ENCODE data around the gene FBH1. TPM values are rescaled to one million over a fixed set of nuclear protein-coding genes. Genes with fewer than 3 reads are reported as not detected.
"Not testable (repeated sequence)": the region's sequence is repeated elsewhere in the genome, so short reads cannot be mapped to it uniquely, and the experiment has no call there.

FBH1 gene
- total RNA-seq, 1 donor from 2014 or later: 67.1 TPM

GRCh38 chr10:5956146-5956936, 66.3 kb downstream of the FBH1 start:
- intact Hi-C loops (cut with micrococcal nuclease): no loop called here

GRCh38 chr10:5958077-5958476, 68.0 kb downstream of the FBH1 start:
- intact Hi-C loops (cut with micrococcal nuclease): no loop called here

- intact Hi-C loops (cut with micrococcal nuclease): no loop called here
These were observed 68.6 kb downstream of the FBH1 start for GRCh38 chr10:5958675-5959074.

DNA sequence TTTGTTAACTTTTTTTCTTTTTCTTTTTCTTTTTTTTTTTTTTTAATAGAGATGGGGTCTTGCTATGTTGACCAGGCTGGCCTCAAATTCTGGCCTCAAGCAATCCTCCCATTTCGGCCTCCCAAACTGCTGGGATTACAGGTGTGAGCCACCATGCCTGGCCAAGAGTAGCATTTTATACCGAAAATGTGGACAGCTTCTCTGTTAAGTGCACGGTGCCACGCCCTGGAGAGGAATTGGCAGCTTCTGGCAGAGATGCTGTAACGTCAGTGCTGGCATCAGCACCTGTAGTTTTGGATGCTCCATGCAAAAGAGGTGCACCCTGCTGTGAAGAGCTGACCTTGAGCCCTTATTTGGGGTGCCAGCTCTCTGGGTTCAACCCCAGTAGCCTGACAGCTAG, 69.1 kb downstream of the FBH1 start:
- intact Hi-C loops (cut with micrococcal nuclease): no loop called here

GRCh38 chr10:5959581-5960069, 69.6 kb downstream of the FBH1 start:
- intact Hi-C loops (cut with micrococcal nuclease): no loop called here

GRCh38 chr10:5960070-5960972, 70.3 kb downstream of the FBH1 start:
- intact Hi-C loops (cut with micrococcal nuclease): no loop called here

DNA sequence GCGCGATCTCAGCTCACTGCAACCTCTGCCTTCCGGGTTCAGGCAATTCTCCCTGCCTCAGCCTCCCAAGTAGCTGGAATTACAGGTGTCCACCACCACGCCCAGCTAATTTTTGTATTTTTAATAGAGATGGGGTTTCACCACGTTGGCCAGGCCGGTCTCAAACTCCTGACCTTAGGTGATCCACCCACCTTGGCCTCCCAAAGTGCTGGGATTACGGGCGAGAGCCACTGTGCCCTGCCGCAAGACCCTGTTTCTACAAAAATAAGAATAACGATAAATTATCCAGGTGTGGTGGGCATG, 70.9 kb downstream of the FBH1 start:
- intact Hi-C loops (cut with micrococcal nuclease): not testable (repeated sequence)

DNA sequence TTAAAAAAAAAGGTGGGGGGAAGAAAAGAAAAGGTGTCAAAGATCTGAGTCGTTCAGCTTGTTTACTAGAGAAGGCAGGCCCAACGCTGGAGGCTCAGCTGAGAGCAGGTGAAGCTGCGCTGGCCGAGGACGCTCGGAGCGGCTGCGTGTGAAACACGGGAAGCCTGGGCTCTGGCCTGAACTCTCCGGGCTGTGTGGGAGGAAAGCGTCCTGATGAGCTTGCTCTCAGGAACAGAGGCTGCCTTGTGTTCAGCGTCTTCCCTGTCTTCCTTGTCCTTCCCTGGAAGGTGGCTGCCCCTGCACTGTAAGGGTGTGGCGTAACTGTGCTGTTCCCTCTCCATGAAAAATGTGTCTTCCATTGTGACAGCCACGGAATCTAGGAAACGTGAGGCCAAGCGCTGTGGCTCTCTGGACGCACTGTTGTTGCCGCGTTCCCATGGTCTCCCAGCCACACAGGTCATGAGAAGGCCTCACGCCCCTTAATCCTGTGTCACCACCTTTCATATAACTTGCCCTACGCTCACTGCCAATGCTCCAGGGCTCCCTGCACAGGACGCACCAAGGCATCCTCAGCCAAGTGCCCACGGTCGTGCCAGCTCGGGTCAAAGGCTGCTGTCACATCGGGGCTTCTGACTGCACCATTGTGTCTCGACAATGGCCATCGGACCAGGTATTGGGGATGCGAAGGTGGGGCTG, 71.5 kb downstream of the FBH1 start:
- intact Hi-C loops (cut with micrococcal nuclease): no loop called here

DNA sequence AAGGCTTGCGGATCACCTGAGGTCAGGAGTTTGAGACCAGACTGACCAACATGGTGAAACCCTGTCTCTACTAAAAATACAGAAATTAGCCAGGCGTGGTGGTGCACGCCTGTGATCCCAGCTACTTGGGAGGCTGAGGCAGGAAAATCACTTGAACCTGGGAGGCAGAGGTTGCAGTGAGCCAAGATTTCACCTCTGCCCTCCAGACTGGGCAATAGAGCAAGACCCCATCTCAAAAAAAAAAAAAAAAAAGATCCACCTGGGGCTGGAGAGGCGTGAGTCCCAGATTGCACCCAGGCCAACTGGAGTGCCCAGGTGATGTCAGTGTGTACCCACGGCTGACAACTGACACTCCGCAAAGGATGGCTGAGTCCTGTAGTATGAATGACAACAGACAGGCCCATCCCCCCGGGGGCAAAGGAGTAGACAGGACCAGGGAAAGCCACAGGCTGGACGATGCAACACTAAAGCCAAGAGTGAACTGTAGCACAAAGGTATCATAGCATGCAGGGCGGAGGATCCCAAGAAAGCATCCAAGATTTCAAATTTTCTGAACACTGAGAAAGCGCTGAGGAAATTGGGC, 72.4 kb downstream of the FBH1 start:
- intact Hi-C loops (cut with micrococcal nuclease): not testable (repeated sequence)

GRCh38 chr10:5963071-5963470, 73.0 kb downstream of the FBH1 start:
- intact Hi-C loops (cut with micrococcal nuclease): no loop called here

GRCh38 chr10:5963591-5963990, 73.5 kb downstream of the FBH1 start:
- intact Hi-C loops (cut with micrococcal nuclease): no loop called here

- intact Hi-C loops (cut with micrococcal nuclease): no loop called here
These were observed 74.7 kb downstream of the FBH1 start for GRCh38 chr10:5964736-5965135.

- intact Hi-C loops (cut with micrococcal nuclease): no loop called here
These were observed 75.2 kb downstream of the FBH1 start for GRCh38 chr10:5965266-5965665.

DNA sequence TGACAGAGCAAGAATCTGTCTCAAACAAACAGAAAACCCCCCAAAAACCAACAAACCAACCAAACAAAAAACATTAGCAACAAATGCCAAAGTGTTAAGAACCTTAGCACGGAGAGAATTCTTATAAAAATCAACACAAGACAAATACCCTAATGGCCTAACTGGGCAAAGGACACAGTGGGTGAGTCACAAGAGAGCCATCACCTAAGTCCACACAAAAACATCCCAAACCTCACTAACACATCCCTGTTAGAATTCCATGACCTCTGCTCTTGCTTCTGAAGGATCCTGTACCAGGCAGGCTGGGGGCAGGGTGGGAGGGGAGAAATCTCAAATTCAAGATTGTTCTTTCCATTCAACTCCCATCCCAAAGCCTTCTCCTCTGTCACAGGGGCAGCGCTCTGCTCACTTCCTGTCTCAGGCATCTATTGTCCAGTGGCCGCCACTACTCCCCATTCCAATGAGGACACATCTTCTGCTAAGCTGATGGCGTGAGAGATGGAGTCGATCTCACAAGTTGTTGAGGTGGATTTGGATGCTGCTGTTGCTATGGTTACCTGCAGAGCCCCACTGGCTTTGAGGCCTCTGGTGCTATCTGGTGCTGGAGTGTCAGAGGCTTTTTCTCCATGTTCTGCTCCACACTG, 78.1 kb downstream of the FBH1 start:
- intact Hi-C loops (cut with micrococcal nuclease): no loop called here

- intact Hi-C loops (cut with micrococcal nuclease): no loop called here
These were observed 78.8 kb downstream of the FBH1 start for GRCh38 chr10:5968681-5969453.

DNA sequence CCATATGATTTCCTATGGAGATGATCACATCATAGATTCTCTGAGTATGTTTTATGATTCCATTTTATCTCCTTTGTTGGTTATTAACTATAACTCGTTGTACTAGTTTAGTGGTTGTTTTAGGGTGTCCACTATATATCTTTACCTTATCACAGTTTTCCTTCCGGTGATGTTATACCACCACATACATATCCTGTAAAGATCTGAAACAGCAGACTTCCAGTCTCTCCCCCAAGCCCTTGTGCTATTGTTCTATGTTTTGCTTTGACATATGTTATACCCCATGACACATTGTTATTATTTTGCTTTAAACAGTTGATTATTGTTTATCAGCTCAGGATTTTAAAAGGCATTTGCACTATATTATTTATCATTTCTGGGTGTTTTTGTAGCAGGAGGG, 80.0 kb downstream of the FBH1 start:
- intact Hi-C loops (cut with micrococcal nuclease): loop anchor here (10.0 kb wide), 3 partner anchors 525 to 675 kb away; partner anchors contain the start of gene PRKCQ

DNA sequence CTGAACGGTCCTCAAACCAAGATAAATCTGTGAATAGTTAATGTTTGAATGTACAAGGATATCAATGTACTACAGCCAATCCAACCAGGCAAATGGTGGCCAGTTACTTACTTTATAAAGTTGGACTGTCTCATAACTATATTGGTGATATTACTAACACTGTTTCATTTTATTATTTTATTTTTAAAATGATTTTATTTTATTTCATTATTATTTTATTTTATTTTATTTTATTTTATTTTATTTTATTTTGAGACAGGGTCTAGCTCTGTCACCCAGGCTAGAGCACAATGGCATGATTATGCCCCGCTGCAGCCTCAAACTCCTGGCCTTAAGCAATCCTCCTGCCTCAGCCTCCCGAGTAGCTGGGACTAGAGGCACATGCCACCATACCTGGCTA, 80.5 kb downstream of the FBH1 start:
- intact Hi-C loops (cut with micrococcal nuclease): loop anchor here (10.0 kb wide), 3 partner anchors 526 to 676 kb away; partner anchors contain the start of gene PRKCQ

DNA sequence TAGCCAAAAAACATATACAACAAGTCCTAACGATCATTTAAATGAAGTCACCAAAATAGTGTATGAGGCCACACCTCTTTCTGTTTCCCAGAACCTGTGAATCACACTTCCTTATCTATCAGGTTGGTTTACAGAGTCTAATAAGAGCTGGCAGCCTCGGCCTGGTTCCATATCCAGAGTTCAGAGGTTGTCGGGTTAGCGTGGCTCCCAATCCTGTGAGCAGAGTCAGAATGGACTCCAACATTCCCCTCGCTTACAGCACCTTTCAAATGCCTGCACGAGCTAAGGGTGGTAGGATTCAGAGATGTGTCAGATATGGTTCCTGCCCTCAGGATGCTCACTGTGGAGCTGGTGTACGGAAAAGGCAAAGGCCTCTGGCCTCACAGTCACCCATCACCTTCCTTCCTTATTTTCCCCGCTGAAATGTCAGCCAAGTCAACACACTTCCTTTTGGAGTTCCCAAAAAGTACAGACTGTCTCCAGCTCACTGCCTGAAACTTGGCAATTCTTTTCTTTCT, 81.3 kb downstream of the FBH1 start:
- intact Hi-C loops (cut with micrococcal nuclease): loop anchor here (10.0 kb wide), 3 partner anchors 527 to 677 kb away; partner anchors contain the start of gene PRKCQ

DNA sequence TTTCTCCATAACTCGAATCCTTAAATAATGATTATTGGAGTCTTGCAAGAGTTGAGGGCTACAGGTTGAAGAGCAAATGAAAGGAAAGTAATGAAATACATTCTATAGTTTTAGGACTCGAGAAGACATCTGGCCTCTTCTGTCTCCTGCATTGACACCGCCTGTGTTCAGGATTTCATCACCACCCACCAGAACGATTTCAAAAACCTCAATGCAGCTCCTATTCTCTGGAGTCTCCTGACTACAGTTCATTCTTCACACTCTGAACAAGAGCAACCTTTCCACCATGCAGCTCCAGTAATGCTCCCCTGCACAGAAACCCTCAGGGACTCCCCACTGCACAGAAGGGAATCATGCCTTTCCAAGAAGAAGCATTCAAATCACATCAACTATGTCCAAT, 81.8 kb downstream of the FBH1 start:
- intact Hi-C loops (cut with micrococcal nuclease): loop anchor here (10.0 kb wide), 3 partner anchors 527 to 677 kb away; partner anchors contain the start of gene PRKCQ

DNA sequence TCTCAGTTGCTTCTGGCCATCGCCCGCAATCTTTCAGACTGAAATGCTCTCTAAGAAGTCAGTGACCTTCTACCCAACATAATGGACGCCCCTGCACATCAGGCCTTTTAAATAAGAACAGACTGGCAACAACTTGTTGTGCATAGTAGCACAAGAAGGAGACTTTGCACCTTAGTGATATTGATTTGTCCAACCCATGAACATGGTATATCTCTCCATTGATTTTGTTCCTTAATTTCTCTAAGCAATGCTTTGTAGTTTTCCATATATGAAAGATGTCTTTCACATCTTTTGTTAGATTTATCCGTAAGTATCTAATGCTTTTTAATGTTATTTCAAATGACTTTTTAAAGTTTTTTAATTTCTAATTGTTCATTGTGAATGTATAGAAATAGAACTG, 83.0 kb downstream of the FBH1 start:
- intact Hi-C loops (cut with micrococcal nuclease): loop anchor here (10.0 kb wide), 3 partner anchors 528 to 678 kb away; partner anchors contain the start of gene PRKCQ

All from T-helper 1 cell treated with Interleukin-12 subunit alpha and Interleukin-12 subunit beta and Interleukin-4 antibody, amounts not matched to agents 30 ng/mL and 1 ng/mL, for 36 hours (primary cell).